NCI-H146 (cell line): Measurements from ENCODE around the gene GPR153.
A peak's percentile ranks its signal among the peaks of the same experiment; 100 is the strongest.

ENCODE experiments used
- DNase-seq: peaks from one replicate; lab custom pipeline; 2025; lab: John Stamatoyannopoulos, UW

The GPR153 gene

GRCh38 chr1:6269720-6270400 lies 9.0 kb upstream of the GPR153 start:
- peak; percentile 75 for DNase-seq

- DNase-seq, result no peak
Observed at GRCh38 chr1:6269296-6269695, 8.4 kb upstream of the GPR153 start.

GRCh38 chr1:6268415-6268814 lies 7.5 kb upstream of the GPR153 start:
- no peak for DNase-seq

GRCh38 chr1:6267686-6268322 lies 6.9 kb upstream of the GPR153 start:
- DNase-seq, result no peak

GRCh38 chr1:6266641-6267040 lies 5.7 kb upstream of the GPR153 start:
- DNase-seq, result no peak

- no peak for DNase-seq
Observed at GRCh38 chr1:6265151-6265550, 4.3 kb upstream of the GPR153 start.

- no peak for DNase-seq
Observed at GRCh38 chr1:6263716-6264115, 2.8 kb upstream of the GPR153 start.

- DNase-seq, result no peak
Observed at GRCh38 chr1:6262555-6263420, 1.9 kb upstream of the GPR153 start.

- DNase-seq, result peak; percentile 11
Observed at GRCh38 chr1:6261615-6261995, 707 bp upstream of the GPR153 start.

- DNase-seq, result peak; percentile 37
Observed at GRCh38 chr1:6260433-6260934, 414 bp downstream of the GPR153 start.

GRCh38 chr1:6259491-6260362 lies 1.2 kb downstream of the GPR153 start:
- DNase-seq, result peak; percentile 64

- no peak for DNase-seq
Observed at GRCh38 chr1:6258675-6259074, 2.2 kb downstream of the GPR153 start.

- DNase-seq, result no peak
Observed at GRCh38 chr1:6257541-6258069, 3.3 kb downstream of the GPR153 start.

- no peak for DNase-seq
Observed at GRCh38 chr1:6256645-6257044, 4.3 kb downstream of the GPR153 start.

GRCh38 chr1:6254691-6255090 lies 6.2 kb downstream of the GPR153 start:
- DNase-seq, result no peak

- no peak for DNase-seq
Observed at GRCh38 chr1:6253380-6253779, 7.5 kb downstream of the GPR153 start.

GRCh38 chr1:6252374-6252710 lies 8.6 kb downstream of the GPR153 start:
- DNase-seq, result no peak

GRCh38 chr1:6251681-6252373 lies 9.1 kb downstream of the GPR153 start:
- no peak for DNase-seq

- no peak for DNase-seq
Observed at GRCh38 chr1:6251233-6251632, 9.7 kb downstream of the GPR153 start.

GRCh38 chr1:6249739-6250689 lies 10.9 kb downstream of the GPR153 start:
- DNase-seq, result no peak
